ENCODE data around the gene ELL. TPM values are rescaled to one million over a fixed set of nuclear protein-coding genes. Genes with fewer than 3 reads are reported as not detected.

ELL gene
- total and polyA plus RNA-seq, 9 of the 15 experiments (the other 6 are each of a cell fraction or from before 2014, with no cell fraction given): 0.24 to 22.5 (median 4.1) TPM

DNA sequence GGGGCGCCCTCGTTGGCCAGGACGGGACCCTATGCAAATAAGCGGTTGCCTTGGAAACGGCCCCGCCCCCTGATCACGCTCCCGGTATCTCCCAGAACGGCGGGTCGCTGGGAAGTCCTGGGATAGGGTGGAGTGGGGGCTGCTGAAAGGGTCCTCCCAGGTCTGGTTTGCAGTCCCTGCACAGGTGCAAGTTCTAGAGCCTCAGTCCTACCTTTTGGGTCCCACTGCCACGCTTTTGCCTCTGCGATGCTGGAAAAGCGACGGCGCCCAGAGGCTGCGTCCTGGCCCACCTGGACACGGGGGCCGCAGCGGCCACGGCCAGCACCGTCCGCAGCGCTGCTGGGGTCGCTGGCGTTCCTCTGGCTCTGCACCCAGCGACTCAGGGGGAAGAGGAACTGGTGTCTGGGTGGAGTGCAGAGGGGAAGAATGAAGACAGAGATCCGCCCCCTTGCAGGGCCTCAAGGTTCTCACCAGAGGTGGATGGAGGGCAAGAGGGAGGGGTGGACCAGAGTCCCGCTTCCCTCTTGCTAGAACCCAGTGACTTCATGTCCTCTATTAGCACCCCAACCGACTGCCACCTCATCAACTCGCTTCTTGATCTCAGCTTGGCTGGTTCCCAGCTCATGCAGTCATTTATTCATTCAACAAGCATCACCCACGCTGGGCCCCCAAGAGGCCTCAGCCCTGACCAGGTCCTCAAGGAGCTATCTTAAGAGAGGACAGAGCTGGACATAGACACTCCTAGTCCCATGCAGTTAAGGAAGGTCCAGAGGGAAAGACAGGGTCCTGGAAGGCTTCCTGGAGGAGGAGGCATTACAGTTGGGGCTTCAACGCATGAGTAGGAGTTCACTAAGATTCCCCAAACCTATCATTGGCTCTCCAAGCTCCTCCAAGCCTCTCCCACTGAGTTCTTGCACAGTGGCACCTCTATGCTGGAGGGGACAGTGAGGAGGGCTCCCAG, 124.3 kb downstream of the ELL start, which contains the start of gene LRRC25 (continued):
- no peak for TF ChIP-seq COPS2 (conservative IDR thresholded peaks at IDR 0.05)
- no peak for TF ChIP-seq KDM5B (IDR thresholded peaks at IDR 0.05; ENCODE audit: insufficient replicate concordance, low read depth, low read length)
- TF ChIP-seq TAF1 (IDR thresholded peaks at IDR 0.05; ENCODE audit: control insufficient read depth, extremely low read depth, insufficient read depth, low read length, severe bottlenecking): no peak
- TF ChIP-seq SRF (CRISPR knock-in tag; IDR thresholded peaks at IDR 0.05): no peak
- TF ChIP-seq, protein P1, sequence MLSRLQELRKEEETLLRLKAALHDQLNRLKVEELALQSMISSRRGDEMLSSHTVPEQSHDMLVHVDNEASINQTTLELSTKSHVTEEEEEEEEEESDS (CRISPR knock-in tag; IDR thresholded peaks at IDR 0.05): no peak
- TF ChIP-seq, protein P2, sequence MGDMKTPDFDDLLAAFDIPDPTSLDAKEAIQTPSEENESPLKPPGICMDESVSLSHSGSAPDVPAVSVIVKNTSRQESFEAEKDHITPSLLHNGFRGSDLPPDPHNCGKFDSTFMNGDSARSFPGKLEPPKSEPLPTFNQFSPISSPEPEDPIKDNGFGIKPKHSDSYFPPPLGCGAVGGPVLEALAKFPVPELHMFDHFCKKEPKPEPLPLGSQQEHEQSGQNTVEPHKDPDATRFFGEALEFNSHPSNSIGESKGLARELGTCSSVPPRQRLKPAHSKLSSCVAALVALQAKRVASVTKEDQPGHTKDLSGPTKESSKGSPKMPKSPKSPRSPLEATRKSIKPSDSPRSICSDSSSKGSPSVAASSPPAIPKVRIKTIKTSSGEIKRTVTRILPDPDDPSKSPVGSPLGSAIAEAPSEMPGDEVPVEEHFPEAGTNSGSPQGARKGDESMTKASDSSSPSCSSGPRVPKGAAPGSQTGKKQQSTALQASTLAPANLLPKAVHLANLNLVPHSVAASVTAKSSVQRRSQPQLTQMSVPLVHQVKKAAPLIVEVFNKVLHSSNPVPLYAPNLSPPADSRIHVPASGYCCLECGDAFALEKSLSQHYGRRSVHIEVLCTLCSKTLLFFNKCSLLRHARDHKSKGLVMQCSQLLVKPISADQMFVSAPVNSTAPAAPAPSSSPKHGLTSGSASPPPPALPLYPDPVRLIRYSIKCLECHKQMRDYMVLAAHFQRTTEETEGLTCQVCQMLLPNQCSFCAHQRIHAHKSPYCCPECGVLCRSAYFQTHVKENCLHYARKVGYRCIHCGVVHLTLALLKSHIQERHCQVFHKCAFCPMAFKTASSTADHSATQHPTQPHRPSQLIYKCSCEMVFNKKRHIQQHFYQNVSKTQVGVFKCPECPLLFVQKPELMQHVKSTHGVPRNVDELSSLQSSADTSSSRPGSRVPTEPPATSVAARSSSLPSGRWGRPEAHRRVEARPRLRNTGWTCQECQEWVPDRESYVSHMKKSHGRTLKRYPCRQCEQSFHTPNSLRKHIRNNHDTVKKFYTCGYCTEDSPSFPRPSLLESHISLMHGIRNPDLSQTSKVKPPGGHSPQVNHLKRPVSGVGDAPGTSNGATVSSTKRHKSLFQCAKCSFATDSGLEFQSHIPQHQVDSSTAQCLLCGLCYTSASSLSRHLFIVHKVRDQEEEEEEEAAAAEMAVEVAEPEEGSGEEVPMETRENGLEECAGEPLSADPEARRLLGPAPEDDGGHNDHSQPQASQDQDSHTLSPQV (IDR thresholded peaks at IDR 0.05): no peak
- TF ChIP-seq, protein P3, sequence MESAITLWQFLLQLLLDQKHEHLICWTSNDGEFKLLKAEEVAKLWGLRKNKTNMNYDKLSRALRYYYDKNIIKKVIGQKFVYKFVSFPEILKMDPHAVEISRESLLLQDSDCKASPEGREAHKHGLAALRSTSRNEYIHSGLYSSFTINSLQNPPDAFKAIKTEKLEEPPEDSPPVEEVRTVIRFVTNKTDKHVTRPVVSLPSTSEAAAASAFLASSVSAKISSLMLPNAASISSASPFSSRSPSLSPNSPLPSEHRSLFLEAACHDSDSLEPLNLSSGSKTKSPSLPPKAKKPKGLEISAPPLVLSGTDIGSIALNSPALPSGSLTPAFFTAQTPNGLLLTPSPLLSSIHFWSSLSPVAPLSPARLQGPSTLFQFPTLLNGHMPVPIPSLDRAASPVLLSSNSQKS (CRISPR knock-in tag; IDR thresholded peaks at IDR 0.05): no peak
- no peak for TF ChIP-seq RBM34 (IDR thresholded peaks at IDR 0.05; ENCODE audit: borderline replicate concordance, insufficient read depth, low read length)
- TF ChIP-seq RNF2 (IDR thresholded peaks at IDR 0.05): no peak
- TF ChIP-seq, protein P4, sequence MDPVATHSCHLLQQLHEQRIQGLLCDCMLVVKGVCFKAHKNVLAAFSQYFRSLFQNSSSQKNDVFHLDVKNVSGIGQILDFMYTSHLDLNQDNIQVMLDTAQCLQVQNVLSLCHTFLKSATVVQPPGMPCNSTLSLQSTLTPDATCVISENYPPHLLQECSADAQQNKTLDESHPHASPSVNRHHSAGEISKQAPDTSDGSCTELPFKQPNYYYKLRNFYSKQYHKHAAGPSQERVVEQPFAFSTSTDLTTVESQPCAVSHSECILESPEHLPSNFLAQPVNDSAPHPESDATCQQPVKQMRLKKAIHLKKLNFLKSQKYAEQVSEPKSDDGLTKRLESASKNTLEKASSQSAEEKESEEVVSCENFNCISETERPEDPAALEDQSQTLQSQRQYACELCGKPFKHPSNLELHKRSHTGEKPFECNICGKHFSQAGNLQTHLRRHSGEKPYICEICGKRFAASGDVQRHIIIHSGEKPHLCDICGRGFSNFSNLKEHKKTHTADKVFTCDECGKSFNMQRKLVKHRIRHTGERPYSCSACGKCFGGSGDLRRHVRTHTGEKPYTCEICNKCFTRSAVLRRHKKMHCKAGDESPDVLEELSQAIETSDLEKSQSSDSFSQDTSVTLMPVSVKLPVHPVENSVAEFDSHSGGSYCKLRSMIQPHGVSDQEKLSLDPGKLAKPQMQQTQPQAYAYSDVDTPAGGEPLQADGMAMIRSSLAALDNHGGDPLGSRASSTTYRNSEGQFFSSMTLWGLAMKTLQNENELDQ (CRISPR knock-in tag; IDR thresholded peaks at IDR 0.05; ENCODE audit: borderline replicate concordance): no peak
- TF ChIP-seq RBM25 (IDR thresholded peaks at IDR 0.05; ENCODE audit: low read depth, low read length, severe bottlenecking): peak; percentile 81
- TF ChIP-seq, protein P5, sequence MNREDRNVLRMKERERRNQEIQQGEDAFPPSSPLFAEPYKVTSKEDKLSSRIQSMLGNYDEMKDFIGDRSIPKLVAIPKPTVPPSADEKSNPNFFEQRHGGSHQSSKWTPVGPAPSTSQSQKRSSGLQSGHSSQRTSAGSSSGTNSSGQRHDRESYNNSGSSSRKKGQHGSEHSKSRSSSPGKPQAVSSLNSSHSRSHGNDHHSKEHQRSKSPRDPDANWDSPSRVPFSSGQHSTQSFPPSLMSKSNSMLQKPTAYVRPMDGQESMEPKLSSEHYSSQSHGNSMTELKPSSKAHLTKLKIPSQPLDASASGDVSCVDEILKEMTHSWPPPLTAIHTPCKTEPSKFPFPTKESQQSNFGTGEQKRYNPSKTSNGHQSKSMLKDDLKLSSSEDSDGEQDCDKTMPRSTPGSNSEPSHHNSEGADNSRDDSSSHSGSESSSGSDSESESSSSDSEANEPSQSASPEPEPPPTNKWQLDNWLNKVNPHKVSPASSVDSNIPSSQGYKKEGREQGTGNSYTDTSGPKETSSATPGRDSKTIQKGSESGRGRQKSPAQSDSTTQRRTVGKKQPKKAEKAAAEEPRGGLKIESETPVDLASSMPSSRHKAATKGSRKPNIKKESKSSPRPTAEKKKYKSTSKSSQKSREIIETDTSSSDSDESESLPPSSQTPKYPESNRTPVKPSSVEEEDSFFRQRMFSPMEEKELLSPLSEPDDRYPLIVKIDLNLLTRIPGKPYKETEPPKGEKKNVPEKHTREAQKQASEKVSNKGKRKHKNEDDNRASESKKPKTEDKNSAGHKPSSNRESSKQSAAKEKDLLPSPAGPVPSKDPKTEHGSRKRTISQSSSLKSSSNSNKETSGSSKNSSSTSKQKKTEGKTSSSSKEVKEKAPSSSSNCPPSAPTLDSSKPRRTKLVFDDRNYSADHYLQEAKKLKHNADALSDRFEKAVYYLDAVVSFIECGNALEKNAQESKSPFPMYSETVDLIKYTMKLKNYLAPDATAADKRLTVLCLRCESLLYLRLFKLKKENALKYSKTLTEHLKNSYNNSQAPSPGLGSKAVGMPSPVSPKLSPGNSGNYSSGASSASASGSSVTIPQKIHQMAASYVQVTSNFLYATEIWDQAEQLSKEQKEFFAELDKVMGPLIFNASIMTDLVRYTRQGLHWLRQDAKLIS (CRISPR knock-in tag; IDR thresholded peaks at IDR 0.05): no peak
- TF ChIP-seq FOXA3 (CRISPR knock-in tag; conservative IDR thresholded peaks at IDR 0.05 in 1 of 2, IDR thresholded peaks at IDR 0.05 in 1 of 2): peak; percentile 40 to 85; a peak in 3 of 4 replicates
